Activated T-helper 2 cell treated with anti-CD3 and anti-CD28 coated beads, Interferon-gamma antibody, Interleukin-2, Interleukin-4, amounts not matched to agents 10 μg/mL and 5 μg/mL and 100 μg/mL, durations not matched to agents 14 hours and 24 hours and 36 hours (primary cell): ENCODE data around the gene ARMS2. TPM values are rescaled to one million over a fixed set of nuclear protein-coding genes. Genes with fewer than 3 reads are reported as not detected.

Source experiments
- DNase-seq: peaks from one replicate; pipeline ENCODE4 v3.0.0; 2021; ENCODE audit warnings: low spot score
- H3K27ac Mint-ChIP-seq: one replicate; pipeline ENCODE4 v1.8.0; 2021; ENCODE audit warnings: mixed read lengths
- H3K27me3 Mint-ChIP-seq: one replicate; pipeline ENCODE4 v1.8.0; 2021; ENCODE audit warnings: low read depth, mixed read lengths
- H3K36me3 Mint-ChIP-seq: one replicate; pipeline ENCODE4 v1.8.0; 2021; ENCODE audit warnings: low read depth, mixed read lengths
- H3K4me1 Mint-ChIP-seq: one replicate; pipeline ENCODE4 v1.8.0; 2021; ENCODE audit warnings: low read depth, mixed read lengths
- H3K4me3 Mint-ChIP-seq: one replicate; pipeline ENCODE4 v1.8.0; 2021; ENCODE audit warnings: low read depth, mild to moderate bottlenecking, moderate library complexity, mixed read lengths
- H3K9me3 Mint-ChIP-seq: one replicate; pipeline ENCODE4 v1.8.0; 2021; ENCODE audit warnings: mixed read lengths
- intact Hi-C: fragments of 100-400 bp; cut with micrococcal nuclease; formaldehyde crosslinking; loops from one replicate; pipeline ENCODE4 v1.15.1; 2023
- total RNA-seq: library from RNA; stranded (reverse); gene quantifications from 2 replicates; pipeline ENCODE4 v1.2.3, GENCODE V29; 2022

Gene ARMS2
- total RNA-seq, 1 donor from 2014 or later, result not detected

- no peak for DNase-seq
- H3K9me3 Mint-ChIP-seq, result no peaks in the 10 kb centered on the region
- no peaks in the 10 kb centered on the region for H3K27me3 Mint-ChIP-seq
- no peak overlapping the region for H3K27ac Mint-ChIP-seq
- H3K36me3 Mint-ChIP-seq, result no peaks in the 10 kb centered on the region
- no peak overlapping the region for H3K4me3 Mint-ChIP-seq
- H3K4me1 Mint-ChIP-seq, result peaks cover 4% of the 10 kb centered on the region
- intact Hi-C loops, result no loop called here
Measured at GRCh38 chr10:122427280-122427679, 27.2 kb upstream of the ARMS2 start.

GRCh38 chr10:122435212-122435827 lies 19.1 kb upstream of the ARMS2 start:
- H3K36me3 Mint-ChIP-seq, result no peaks in the 10 kb centered on the region
- H3K4me1 Mint-ChIP-seq, result no peaks in the 10 kb centered on the region
- no peak for DNase-seq
- no peak overlapping the region for H3K27ac Mint-ChIP-seq
- H3K9me3 Mint-ChIP-seq, result no peaks in the 10 kb centered on the region
- H3K4me3 Mint-ChIP-seq, result no peak overlapping the region
- H3K27me3 Mint-ChIP-seq, result peaks cover 3% of the 10 kb centered on the region
- intact Hi-C loops, result loop anchor here (1.0 to 5.0 kb wide), 4 partner anchors 93 to 167 kb away; no protein-coding TSS in a partner anchor

DNA sequence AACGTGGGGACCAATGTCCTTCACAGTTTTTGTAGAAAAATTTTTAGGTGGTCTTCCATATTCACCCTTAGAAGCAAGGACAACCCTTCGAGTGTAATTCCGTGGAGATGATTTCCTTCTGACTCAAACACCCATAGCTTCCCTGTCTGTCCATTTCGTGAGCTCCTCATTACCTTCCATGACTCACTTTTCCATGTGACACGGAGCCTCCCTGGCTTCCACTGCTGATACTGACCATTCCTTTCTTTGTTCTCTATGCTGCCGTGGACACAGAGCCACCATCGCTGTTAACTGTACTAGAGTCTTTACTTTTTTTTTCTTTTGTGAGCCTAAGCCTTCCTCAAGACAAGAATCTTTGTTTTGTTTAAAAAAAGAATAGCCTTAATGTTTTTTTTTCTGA lies 12.5 kb upstream of the ARMS2 start:
- DNase-seq, result no peak
- H3K4me1 Mint-ChIP-seq, result no peaks in the 10 kb centered on the region
- H3K27me3 Mint-ChIP-seq, result peaks cover 9% of the 10 kb centered on the region
- no peaks in the 10 kb centered on the region for H3K36me3 Mint-ChIP-seq
- no peak overlapping the region for H3K27ac Mint-ChIP-seq
- H3K9me3 Mint-ChIP-seq, result no peaks in the 10 kb centered on the region
- no peak overlapping the region for H3K4me3 Mint-ChIP-seq
- intact Hi-C loops, result no loop called here

- Mint-ChIP-seq H3K9me3 (no peaks in the 10 kb centered on the region), H3K27me3 (peaks cover 16% of the 10 kb centered on the region)
Measured at GRCh38 chr10:122445469-122445868, 9.0 kb upstream of the ARMS2 start.

GRCh38 chr10:122445904-122446303 lies 8.5 kb upstream of the ARMS2 start:
- DNase-seq, result no peak
- H3K27me3 Mint-ChIP-seq, result peaks cover 18% of the 10 kb centered on the region
- H3K4me3 Mint-ChIP-seq, result no peak overlapping the region
- intact Hi-C loops, result no loop called here
- H3K4me1 Mint-ChIP-seq, result no peaks in the 10 kb centered on the region
- H3K27ac Mint-ChIP-seq, result no peak overlapping the region
- H3K9me3 Mint-ChIP-seq, result no peaks in the 10 kb centered on the region
- H3K36me3 Mint-ChIP-seq, result no peaks in the 10 kb centered on the region

More at GRCh38 chr10:122445469-122445868, 9.0 kb upstream of the ARMS2 start:
- Mint-ChIP-seq H3K4me1 (no peaks in the 10 kb centered on the region), H3K4me3 (no peak overlapping the region), H3K36me3 (no peaks in the 10 kb centered on the region), H3K27ac (no peak overlapping the region)
- intact Hi-C loops, result no loop called here
- DNase-seq, result no peak

DNA sequence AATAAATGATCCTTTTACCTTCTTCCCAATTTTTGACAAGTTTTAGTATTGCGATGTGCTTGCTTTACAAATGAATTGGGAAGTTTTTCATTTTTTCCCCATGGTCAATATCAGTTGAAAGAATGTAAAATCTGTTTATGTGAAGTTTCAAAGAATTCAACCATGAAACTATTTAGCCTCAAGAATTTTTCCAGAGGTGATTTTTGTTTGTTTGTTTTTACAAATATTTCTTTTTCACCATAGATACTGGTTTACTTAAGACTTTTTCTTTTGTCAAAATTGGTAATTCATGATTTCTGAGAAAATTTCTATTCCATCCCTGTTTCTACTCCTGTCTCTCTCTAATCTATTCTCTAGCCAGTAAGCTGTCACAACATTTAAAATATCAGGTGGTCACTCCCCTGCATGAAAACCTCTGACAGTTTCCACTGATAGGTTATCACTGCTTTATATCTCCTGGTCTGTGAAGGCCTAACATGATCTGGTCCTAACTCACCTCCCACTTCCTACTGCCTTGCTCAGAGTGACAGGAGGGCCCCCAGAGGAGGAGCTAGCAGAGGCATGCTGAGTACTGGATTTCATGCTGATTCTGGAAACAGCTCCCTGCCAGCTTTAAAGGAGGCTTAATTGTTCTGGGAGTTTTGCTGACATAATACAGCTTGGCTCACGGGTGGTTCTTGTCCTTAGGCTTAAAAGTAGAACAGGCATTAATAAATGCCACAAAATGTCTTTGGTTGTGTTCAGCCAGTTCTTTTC lies 7.6 kb upstream of the ARMS2 start:
- intact Hi-C loops, result no loop called here
- no peak overlapping the region for H3K27ac Mint-ChIP-seq
- H3K36me3 Mint-ChIP-seq, result no peaks in the 10 kb centered on the region
- no peaks in the 10 kb centered on the region for H3K9me3 Mint-ChIP-seq
- no peak for DNase-seq
- H3K27me3 Mint-ChIP-seq, result peaks cover 18% of the 10 kb centered on the region
- no peaks in the 10 kb centered on the region for H3K4me1 Mint-ChIP-seq
- H3K4me3 Mint-ChIP-seq, result no peak overlapping the region

- Mint-ChIP-seq H3K27ac (no peak overlapping the region), H3K9me3 (no peaks in the 10 kb centered on the region), H3K4me3 (no peak overlapping the region), H3K4me1 (no peaks in the 10 kb centered on the region), H3K36me3 (no peaks in the 10 kb centered on the region), H3K27me3 (peaks cover 17% of the 10 kb centered on the region)
- intact Hi-C loops, result no loop called here
- no peak for DNase-seq
Measured at GRCh38 chr10:122448600-122448999, 5.9 kb upstream of the ARMS2 start.

DNA sequence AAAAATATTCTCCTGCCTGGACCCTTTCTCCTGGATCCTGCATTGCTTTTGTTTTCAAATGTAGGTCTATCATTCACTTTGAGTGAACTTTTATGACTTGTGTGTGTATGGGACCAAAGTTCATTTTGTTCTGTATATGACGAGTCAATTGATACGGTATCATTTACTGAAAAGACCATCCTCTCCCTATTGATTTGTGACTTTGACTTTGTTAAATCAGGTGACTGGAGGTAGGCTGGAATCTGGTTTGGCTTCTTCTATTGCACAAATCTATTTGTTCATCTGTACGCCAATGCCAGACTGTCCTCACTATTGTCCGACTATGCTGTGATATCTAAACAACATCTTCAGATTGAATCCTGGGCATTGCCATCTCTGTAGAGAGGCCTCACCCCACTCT lies 5.3 kb upstream of the ARMS2 start:
- no peaks in the 10 kb centered on the region for H3K36me3 Mint-ChIP-seq
- H3K9me3 Mint-ChIP-seq, result no peaks in the 10 kb centered on the region
- H3K4me1 Mint-ChIP-seq, result no peaks in the 10 kb centered on the region
- H3K27me3 Mint-ChIP-seq, result peaks cover 17% of the 10 kb centered on the region
- H3K4me3 Mint-ChIP-seq, result no peak overlapping the region
- H3K27ac Mint-ChIP-seq, result no peak overlapping the region
- intact Hi-C loops, result no loop called here
- DNase-seq, result no peak

DNA sequence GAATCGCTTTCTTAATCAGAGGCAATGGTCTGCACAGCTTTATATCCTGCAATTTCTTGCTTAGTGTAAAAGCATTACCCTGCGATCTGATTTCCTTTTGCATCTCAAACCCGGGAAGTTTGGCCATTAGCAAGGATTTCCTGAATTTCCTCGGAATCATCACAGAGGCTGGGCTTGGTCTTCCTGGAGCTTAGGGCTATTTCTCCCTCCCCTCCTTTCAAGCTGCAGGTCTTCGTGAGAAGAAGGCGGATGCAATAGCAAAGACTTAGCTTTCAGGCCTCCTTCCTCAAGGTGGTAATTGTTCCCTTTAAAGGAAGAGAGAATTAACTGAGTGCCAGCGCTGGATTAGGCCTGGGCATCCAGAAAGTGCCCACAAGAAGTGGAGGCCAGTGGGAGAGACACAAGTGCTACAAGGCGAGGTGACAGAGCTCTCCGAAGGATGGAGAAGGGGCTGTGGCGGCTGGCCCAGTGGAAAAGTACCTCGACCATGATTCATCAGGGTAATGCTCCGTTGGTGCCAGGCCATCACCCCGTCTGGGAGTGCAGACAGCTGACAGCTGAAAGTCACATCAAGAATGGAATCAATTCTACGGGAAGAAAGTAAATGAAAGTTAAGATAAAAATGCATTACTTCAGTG lies 4.0 kb upstream of the ARMS2 start:
- no peak overlapping the region for H3K27ac Mint-ChIP-seq
- no peak overlapping the region for H3K4me3 Mint-ChIP-seq
- no peaks in the 10 kb centered on the region for H3K4me1 Mint-ChIP-seq
- intact Hi-C loops, result no loop called here
- no peak for DNase-seq
- H3K27me3 Mint-ChIP-seq, result peaks cover 15% of the 10 kb centered on the region
- no peaks in the 10 kb centered on the region for H3K36me3 Mint-ChIP-seq
- H3K9me3 Mint-ChIP-seq, result no peaks in the 10 kb centered on the region

- Mint-ChIP-seq H3K4me3 (no peak overlapping the region), H3K27ac (no peak overlapping the region), H3K27me3 (peaks cover 36% of the 10 kb centered on the region), H3K36me3 (no peaks in the 10 kb centered on the region), H3K4me1 (no peaks in the 10 kb centered on the region), H3K9me3 (no peaks in the 10 kb centered on the region)
- intact Hi-C loops, result no loop called here
- DNase-seq, result no peak
Measured at GRCh38 chr10:122454071-122454470, 382 bp upstream of the ARMS2 start.

DNA sequence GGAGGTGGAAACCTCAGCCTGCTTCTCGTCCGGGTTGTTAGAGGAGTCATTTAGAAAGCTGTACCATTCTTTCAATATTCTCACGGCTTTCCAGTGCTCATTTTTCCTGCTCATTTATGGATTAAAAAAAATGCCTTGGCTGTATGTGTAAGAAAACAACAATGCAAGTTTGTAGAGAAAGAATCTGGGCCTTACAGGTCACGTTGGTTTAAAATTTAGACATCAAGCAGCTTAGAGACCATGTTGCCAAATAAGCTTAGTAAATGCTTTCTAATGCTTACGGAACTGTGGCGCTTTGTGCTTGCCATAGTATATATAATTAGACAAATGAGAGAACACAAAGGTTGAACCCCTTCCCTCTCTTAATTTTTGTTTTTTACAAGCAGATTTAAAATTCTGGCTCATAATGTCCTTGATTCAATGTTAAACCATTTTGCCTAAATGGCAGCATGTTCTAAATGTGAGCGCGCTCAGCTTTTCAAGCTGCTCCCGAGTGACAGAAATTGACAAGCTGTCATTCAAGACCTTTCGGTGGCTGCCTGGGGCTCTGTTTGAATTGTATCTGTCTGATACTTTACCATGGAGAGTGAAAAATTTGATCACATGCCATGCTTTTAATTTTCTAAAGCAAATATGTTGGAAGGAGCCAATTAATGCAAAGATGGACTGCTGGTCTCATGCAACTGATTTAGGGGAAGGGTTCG lies 1.1 kb downstream of the ARMS2 start:
- Mint-ChIP-seq H3K9me3 (no peaks in the 10 kb centered on the region), H3K27me3 (peaks cover 42% of the 10 kb centered on the region), H3K4me1 (no peaks in the 10 kb centered on the region), H3K27ac (no peak overlapping the region), H3K36me3 (no peaks in the 10 kb centered on the region), H3K4me3 (no peak overlapping the region)
- intact Hi-C loops, result no loop called here
- no peak for DNase-seq

DNA sequence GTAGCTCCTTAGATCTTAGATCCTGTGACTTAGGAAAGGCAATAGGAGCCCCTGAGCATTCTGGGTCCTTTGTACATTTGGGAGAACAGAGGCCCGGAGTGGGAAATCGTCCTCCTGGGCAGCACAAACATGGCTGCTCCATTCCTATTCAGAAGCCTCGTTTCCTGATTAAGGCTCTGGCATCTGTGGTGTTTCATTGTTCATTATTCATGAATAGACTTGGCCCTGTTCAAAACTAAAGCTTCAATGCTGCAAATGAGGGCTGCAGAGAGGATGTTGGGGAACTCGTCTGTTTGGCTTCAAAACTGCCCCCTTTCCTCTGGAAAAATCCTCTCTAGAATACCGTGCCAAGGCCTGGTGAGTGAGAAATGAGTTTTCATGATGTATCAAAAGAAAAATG lies 3.5 kb downstream of the ARMS2 start:
- H3K27me3 Mint-ChIP-seq, result peaks cover 49% of the 10 kb centered on the region
- H3K27ac Mint-ChIP-seq, result no peak overlapping the region
- H3K4me3 Mint-ChIP-seq, result no peak overlapping the region
- no peaks in the 10 kb centered on the region for H3K36me3 Mint-ChIP-seq
- no peaks in the 10 kb centered on the region for H3K9me3 Mint-ChIP-seq
- no peak for DNase-seq
- intact Hi-C loops, result no loop called here
- H3K4me1 Mint-ChIP-seq, result peaks cover 4% of the 10 kb centered on the region

GRCh38 chr10:122458693-122459092 lies 4.2 kb downstream of the ARMS2 start:
- peaks cover 4% of the 10 kb centered on the region for H3K4me1 Mint-ChIP-seq
- no peak overlapping the region for H3K27ac Mint-ChIP-seq
- H3K4me3 Mint-ChIP-seq, result no peak overlapping the region
- H3K36me3 Mint-ChIP-seq, result no peaks in the 10 kb centered on the region
- H3K9me3 Mint-ChIP-seq, result no peaks in the 10 kb centered on the region
- peaks cover 57% of the 10 kb centered on the region for H3K27me3 Mint-ChIP-seq
- DNase-seq, result no peak
- intact Hi-C loops, result no loop called here
